Inflammatory macrophage treated with lipopolysaccharide for 1 hour (primary cell): ENCODE results near the gene BRF1.
A peak's percentile ranks its signal among the peaks of the same experiment; 100 is the strongest.
"Not testable (repeated sequence)": the region's sequence is repeated elsewhere in the genome, so short reads cannot be mapped to it uniquely, and the experiment has no call there.

Source experiments
- DNase-seq, 2 donors: peaks; one replicate each; pipeline ENCODE4 v3.0.0-alpha.2; 2020 to 2022

BRF1 gene

DNA sequence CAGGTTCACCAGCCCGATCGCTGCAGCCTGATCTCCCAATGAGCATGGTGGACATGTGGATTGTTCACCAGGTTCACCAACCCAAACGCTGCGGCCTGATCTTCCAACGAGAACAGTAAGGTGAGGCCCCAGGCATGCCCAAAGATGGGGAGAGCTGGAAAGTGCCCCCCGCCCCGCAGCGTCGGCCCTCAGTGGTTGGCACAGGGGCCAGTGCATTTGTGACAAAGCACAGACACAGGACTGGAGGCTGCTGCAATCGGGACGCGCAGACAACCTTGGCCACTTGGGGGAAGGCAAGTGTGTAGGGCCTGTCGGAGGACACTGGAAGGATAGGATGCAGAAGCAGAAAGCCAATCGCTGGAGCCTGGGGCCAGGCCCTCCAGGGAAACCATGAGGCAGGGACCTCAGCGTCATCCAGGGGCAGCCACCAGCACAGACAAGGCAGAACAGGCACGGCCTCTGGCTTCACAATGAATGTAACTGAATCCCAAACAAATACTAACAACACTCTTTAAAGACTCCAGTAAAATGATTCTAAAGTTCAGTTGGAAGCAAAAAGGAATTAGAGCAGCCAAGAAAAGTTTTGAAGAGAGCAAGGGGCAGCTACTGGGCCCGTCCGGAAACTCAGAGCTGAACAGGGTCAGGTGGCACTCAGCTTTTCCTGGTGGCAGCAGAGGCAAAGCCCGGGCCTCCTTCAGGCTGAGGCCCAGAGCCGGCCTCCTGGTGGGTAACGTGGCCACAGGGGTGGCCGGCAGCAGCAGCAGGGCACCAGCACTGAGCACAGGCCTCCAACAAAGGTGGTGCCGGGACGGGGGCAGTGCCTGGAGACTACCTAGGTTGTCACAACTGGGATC, 13.3 kb downstream of the BRF1 start:
- no peak for DNase-seq

DNA sequence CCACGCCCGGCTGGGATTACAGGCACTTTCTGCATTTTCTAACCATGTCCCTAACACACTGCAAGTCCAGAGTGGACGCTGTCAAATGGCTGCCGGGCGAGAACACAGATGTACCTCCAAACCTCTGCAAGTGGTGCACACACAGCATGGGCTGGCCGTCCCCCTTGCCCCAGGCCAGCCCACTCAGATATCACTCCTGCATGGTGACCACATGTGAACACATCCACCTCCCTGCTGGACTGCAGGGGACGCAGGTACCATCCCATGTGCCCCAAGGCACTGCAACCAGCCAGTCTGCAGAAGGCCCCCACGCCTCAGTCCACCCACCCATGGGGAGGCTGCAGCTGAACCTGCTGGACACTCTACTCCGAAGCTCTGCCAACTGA, 14.0 kb downstream of the BRF1 start:
- no peak for DNase-seq

GRCh38 chr14:105285174-105285573, 15.6 kb downstream of the BRF1 start:
- no peak for DNase-seq

- no peak for DNase-seq
Observed at GRCh38 chr14:105283899-105284298, 16.9 kb downstream of the BRF1 start.

GRCh38 chr14:105283028-105283427, 17.8 kb downstream of the BRF1 start:
- DNase-seq = no peak

- no peak for DNase-seq
Observed at GRCh38 chr14:105282098-105282725, 18.6 kb downstream of the BRF1 start.

DNA sequence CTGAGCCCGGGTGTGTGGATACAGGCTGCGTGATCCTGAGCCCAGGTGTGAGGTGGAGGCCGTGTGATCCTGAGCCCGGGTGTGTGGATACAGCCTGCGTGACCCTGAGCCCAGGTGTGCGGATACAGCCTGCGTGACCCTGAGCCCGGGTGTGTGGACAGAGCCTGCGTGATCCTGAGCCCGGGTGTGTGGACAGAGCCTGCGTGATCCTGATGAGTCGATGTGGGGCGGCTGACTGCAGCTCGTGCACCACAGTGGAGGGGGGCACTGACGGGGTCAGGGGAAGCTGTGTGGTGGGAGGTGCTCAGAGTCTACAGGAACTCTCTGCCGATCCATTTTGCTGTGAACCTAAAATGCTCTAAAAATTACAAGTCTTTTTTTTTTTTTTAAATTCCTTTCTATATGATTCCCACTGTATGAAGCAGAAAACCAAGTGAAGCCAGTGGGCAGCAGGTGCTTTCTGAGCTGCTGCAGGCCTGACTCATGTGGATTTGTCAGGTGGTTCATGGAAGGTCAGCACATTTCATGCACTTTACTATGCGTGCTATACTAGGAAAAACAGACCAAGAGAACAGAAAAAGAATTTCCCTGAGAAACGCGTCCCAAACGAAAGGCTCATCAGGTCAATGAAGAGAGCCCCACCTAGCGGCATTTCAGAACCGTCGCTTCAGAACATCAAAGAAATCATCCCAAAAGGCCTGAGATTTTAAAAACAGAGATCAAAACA, 19.3 kb downstream of the BRF1 start:
- peak in 1 of 2 donors; percentile 22 for DNase-seq

DNA sequence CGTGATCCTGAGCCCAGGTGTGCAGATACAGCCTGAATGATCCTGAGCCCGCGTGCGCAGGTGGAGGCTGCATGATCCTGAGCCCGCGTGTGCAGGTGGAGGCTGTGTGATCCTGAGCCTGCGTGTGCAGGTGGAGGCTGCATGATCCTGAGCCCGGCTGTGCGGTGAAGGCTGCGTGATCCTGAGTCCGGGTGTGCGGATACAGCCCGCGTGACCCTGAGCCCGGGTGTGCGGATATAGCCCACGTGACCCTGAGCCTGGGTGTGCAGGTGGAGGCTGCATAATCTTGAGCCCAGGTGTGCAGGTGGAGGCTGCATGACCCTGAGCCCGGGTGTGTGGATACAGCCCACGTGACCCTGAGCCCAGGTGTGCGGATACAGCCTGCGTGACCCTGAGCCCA, 20.3 kb downstream of the BRF1 start:
- DNase-seq = no peak

- no peak for DNase-seq
Observed at GRCh38 chr14:105279642-105280361, 21.0 kb downstream of the BRF1 start.

- not testable (repeated sequence) for DNase-seq
Observed at GRCh38 chr14:105277448-105277847, 23.4 kb downstream of the BRF1 start.

GRCh38 chr14:105275267-105275946, 25.4 kb downstream of the BRF1 start:
- DNase-seq = no peak

DNA sequence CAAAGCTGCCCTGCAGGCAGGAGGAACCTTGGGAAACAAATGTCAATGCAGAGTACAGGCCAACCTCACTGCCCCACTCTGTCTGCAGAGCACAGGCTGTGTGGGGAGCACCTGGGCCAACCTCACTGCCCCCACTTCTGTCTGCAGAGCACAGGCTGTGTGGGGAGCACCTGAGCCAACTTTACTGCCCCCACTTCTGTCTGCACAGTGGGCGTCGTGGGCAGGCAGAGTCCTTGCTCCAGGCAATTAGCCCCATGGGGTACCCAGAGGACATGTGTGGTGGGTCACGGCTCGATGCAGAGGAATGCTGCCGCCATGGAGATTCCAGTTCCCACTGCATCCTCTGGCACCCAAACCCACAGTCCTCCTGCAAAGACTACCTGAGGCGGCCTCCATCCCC, 26.2 kb downstream of the BRF1 start:
- DNase-seq = no peak

DNA sequence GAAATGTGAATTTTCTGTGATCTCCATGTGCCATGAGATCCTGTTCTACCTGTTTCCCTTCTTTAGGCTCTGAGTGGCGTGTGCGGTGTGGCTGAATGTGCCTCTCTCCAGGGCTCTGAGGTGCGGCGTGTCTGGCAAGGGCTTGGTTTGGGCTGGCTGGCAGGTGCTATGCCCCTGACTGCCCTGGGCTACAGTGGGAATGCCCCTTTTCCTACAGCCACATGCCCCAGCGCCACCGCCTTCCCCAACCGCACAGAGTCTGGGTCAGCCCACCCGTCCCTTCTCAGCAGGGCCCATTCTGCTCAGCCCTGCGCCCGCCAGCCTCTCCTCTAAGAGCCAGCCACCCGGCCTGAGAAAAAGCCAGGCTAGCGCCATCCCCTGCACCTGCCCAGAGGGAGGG, 27.7 kb downstream of the BRF1 start:
- no peak for DNase-seq

DNA sequence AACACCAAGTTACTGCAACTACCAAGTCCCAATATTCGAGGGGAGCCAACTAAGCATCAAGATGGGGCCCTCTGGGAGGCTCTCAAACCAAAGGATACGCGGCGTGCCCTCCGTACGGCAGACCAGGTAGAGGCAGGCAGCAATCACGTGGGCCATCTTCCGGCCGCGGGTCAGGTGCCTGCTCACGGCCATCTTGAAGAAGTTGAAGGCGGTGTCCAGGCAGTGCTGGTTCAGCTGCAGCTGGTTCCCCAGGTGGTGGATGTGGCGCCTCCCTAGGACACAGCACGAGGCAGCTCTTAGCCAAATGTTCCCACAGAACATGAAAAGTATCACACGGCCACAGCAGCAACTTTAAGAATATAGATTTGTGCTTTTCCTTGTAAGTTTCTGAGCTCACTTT, 28.2 kb downstream of the BRF1 start:
- DNase-seq = no peak

- no peak for DNase-seq
Observed at GRCh38 chr14:105271224-105271890, 29.4 kb downstream of the BRF1 start.

DNA sequence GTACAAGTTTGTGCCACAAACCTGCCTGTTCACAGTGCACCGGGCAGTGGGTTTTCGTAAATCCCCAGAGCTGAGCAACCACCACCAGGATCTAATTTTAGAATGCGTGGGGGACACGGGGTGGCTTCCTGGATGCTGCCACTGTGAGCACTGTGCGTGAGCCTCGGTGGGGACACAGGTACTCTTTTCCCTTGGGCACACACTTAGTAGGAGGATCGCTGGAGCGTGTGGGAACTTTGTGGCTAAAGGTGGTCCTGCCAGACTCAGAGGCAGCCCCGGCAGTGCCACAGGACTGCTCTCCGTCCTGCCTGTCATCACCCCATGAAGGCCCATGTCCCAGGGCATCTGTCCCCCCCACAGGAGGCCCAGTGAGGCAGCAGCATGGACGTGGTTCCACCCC, 31.4 kb downstream of the BRF1 start:
- DNase-seq = no peak

DNA sequence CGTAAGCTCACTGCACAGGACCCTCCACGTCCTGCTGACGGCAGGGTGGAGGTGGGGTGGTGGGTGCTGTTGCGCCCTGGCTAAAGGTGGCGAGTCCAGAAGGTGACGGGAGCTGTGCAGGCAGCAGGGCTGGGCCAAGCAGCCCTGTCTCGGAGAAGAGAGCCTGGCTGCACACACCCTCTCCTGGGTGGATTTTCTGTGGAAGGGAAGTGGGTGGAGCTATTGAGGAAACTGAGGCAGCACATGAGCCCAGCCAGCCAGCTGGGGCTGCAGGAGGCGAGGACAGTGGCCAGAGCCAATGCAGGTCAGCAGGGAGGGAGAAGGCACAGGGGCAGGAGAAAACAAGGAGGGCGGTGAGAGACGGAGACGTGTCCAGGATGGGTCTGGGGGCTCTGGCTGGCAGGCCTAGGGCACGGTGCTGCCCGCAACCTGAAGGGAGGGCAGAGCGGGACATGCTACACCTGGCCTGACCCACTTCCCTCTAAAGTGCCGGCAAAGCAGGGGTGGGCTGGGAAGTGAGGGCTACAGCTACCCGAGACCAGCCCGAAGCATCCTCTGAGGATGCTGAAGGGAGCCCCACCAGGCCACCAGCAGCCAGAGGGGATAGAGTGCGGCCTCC, 32.0 kb downstream of the BRF1 start:
- DNase-seq = no peak

GRCh38 chr14:105267820-105268548, 32.8 kb downstream of the BRF1 start:
- no peak for DNase-seq

DNA sequence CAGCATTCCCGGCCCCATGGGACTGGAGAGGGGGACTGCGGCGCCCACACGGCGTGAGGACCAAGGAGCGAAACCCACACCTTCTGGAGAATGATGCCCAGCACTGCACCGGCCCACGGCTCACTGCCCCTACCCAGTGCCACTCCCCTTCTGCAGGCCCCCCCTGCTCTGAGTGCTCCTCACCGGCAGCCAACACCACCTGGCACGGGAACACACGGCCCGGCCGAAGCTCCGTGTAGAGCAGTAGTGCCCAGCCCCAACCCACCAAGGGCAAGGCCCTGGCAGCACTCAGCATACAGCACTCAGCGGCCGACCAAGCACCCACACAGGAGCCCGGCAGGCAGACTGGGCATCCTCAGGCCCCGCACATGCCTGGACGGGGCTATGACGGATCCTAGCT, 39.0 kb downstream of the BRF1 start:
- no peak for DNase-seq

- DNase-seq = no peak
Observed at GRCh38 chr14:105260959-105261358, 39.8 kb downstream of the BRF1 start.

DNA sequence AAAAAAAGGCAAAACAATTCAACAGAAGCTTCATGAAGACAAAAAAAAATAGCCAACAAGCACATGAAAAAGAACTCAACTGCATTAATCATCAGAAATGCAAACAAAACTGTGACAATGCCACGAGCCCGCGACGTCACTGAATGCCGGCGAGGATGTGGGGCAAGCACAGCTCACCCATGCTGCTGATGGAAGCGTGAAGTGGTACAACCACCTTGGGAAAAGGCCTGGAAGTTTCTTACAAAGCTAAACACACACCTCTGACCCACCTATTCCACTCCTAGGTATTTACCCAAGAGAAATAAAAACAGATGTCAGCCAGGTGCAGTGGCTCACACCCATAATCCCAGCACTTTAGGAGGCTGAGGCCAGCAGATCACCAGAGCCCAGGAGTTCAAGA, 42.0 kb downstream of the BRF1 start:
- DNase-seq = no peak
